Smooth muscle cell (in vitro differentiated cells): Measurements from ENCODE around the gene NR1H2. TPM values are rescaled to one million over a fixed set of nuclear protein-coding genes. Genes with fewer than 3 reads are reported as not detected.

ENCODE experiments used
- DNase-seq: peaks from one replicate; lab custom pipeline; 2025; ENCODE audit not compliant: unreplicated experiment; lab: John Stamatoyannopoulos, UW
- H2AFZ ChIP-seq: fragments of 200-600 bp; sonication (generic); 2 replicates; pipeline ENCODE4 v1.6.0; 2016; ENCODE audit warnings: antibody characterized with exemption, low read depth, mild to moderate bottlenecking
- H3F3A ChIP-seq: fragments of 200-600 bp; sonication (generic); 2 replicates; pipeline ENCODE4 v1.6.0; 2017; ENCODE audit warnings: antibody characterized with exemption, low read depth
- H3K27ac ChIP-seq: fragments of 200-600 bp; sonication (generic); 2 replicates; pipeline ENCODE4 v1.5.1; 2016; ENCODE audit warnings: low read depth, mild to moderate bottlenecking
- H3K27me3 ChIP-seq: fragments of 200-600 bp; sonication (generic); 2 replicates; pipeline ENCODE4 v1.6.1; 2016; ENCODE audit warnings: low read depth, mild to moderate bottlenecking
- H3K36me3 ChIP-seq: fragments of 200-600 bp; sonication (generic); 2 replicates; pipeline ENCODE4 v1.5.1; 2016; ENCODE audit warnings: low read depth
- H3K4me1 ChIP-seq: fragments of 200-600 bp; sonication (generic); 2 replicates; pipeline ENCODE4 v1.5.1; 2016; ENCODE audit warnings: low read depth
- H3K4me2 ChIP-seq: fragments of 200-600 bp; sonication (generic); 2 replicates; pipeline ENCODE4 v1.6.0; 2016; ENCODE audit warnings: mild to moderate bottlenecking
- H3K4me3 ChIP-seq: fragments of 200-600 bp; sonication (generic); 2 replicates; pipeline ENCODE4 v1.5.1; 2016; ENCODE audit warnings: mild to moderate bottlenecking
- H3K79me2 ChIP-seq: fragments of 200-600 bp; sonication (generic); 2 replicates; pipeline ENCODE4 v1.6.0; 2016; ENCODE audit warnings: low read depth, mild to moderate bottlenecking
- H3K9ac ChIP-seq: fragments of 200-600 bp; sonication (generic); 2 replicates; pipeline ENCODE4 v1.6.0; 2016; ENCODE audit warnings: low read depth
- H3K9me3 ChIP-seq: fragments of 200-600 bp; sonication (generic); replicated peaks from 2 replicates; pipeline ENCODE4 v1.5.1; 2016; ENCODE audit warnings: low read depth
- H4K20me1 ChIP-seq: fragments of 200-600 bp; sonication (generic); 2 replicates; pipeline ENCODE4 v1.6.0; 2016; ENCODE audit warnings: low read depth
- WGBS: methylation state at CpG from one replicate; pipeline ENCODE4 v1.1.7; 2016; ENCODE audit warnings: low lambda C conversion rate; 5-methylcytosine and 5-hydroxymethylcytosine counted together
- polyA plus RNA-seq: library from polyadenylated mRNA; unstranded; fragments of >200 nt; fragmentation: Nextera tagmentation; extraction: Ambion mirVana; gene quantifications from 2 replicates; pipeline ENCODE4 v1.2.1, GENCODE V29; 2016
- total RNA-seq: library from RNA; depleted of rRNA; stranded (reverse); fragments of >200 nt; gene quantifications from 2 replicates; pipeline ENCODE4 v1.2.3, GENCODE V29; 2014
- TF ChIP-seq, protein P1 (sequence below): fragments of 200-600 bp; sonication (generic); IDR thresholded peaks from 2 replicates; pipeline ENCODE4 v1.5.1; 2017; ENCODE audit warnings: borderline replicate concordance, mild to moderate bottlenecking, antibody characterized with exemption; ENCODE audit not compliant: insufficient read depth, poor library complexity, severe bottlenecking

The NR1H2 gene
- total and polyA plus RNA-seq, 2 experiments from 2014 or later, result 39.5 to 69.7 TPM

DNA sequence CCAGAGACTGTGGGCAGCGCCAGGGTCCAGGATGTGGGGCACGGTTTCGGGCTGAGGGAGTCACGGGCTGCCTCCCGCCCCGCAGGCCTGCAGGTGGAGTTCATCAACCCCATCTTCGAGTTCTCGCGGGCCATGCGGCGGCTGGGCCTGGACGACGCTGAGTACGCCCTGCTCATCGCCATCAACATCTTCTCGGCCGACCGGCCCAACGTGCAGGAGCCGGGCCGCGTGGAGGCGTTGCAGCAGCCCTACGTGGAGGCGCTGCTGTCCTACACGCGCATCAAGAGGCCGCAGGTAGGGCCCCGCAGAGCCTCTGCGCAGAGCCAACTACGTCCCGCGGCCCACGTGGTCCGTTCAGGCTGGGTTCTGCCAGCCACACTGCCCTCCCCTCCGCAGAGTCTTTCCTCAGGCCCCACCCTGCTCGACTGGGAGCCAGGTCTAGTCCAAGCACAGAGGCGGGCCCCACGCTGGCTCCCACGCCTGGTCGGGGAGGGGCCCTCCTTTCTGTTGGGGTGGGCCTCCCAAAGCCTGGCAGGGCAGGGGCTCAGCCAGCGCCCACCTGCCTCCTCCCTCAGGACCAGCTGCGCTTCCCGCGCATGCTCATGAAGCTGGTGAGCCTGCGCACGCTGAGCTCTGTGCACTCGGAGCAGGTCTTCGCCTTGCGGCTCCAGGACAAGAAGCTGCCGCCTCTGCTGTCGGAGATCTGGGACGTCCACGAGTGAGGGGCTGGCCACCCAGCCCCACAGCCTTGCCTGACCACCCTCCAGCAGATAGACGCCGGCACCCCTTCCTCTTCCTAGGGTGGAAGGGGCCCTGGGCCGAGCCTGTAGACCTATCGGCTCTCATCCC lies 5.8 kb downstream of the NR1H2 start:
- no peak for DNase-seq
- Histone ChIP-seq H3K4me3 (no peak overlapping the region), H3K4me2 (no peak overlapping the region), H4K20me1 (peaks cover 11% of the 10 kb centered on the region), H3K27me3 (no peaks in the 10 kb centered on the region), H3K9me3 (no peaks in the 10 kb centered on the region), H3K4me1 (no peaks in the 10 kb centered on the region), H3K79me2 (peaks cover 14% of the 10 kb centered on the region), H3K27ac (no peak overlapping the region), H3K36me3 (no peaks in the 10 kb centered on the region), H2AFZ (no peak overlapping the region), H3F3A (peaks cover 5% of the 10 kb centered on the region), H3K9ac (no peak overlapping the region)
- 98% methylated on average over 56 of the region's 58 CpGs for WGBS
- TF ChIP-seq, protein P1, sequence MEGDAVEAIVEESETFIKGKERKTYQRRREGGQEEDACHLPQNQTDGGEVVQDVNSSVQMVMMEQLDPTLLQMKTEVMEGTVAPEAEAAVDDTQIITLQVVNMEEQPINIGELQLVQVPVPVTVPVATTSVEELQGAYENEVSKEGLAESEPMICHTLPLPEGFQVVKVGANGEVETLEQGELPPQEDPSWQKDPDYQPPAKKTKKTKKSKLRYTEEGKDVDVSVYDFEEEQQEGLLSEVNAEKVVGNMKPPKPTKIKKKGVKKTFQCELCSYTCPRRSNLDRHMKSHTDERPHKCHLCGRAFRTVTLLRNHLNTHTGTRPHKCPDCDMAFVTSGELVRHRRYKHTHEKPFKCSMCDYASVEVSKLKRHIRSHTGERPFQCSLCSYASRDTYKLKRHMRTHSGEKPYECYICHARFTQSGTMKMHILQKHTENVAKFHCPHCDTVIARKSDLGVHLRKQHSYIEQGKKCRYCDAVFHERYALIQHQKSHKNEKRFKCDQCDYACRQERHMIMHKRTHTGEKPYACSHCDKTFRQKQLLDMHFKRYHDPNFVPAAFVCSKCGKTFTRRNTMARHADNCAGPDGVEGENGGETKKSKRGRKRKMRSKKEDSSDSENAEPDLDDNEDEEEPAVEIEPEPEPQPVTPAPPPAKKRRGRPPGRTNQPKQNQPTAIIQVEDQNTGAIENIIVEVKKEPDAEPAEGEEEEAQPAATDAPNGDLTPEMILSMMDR, result no peak

DNA sequence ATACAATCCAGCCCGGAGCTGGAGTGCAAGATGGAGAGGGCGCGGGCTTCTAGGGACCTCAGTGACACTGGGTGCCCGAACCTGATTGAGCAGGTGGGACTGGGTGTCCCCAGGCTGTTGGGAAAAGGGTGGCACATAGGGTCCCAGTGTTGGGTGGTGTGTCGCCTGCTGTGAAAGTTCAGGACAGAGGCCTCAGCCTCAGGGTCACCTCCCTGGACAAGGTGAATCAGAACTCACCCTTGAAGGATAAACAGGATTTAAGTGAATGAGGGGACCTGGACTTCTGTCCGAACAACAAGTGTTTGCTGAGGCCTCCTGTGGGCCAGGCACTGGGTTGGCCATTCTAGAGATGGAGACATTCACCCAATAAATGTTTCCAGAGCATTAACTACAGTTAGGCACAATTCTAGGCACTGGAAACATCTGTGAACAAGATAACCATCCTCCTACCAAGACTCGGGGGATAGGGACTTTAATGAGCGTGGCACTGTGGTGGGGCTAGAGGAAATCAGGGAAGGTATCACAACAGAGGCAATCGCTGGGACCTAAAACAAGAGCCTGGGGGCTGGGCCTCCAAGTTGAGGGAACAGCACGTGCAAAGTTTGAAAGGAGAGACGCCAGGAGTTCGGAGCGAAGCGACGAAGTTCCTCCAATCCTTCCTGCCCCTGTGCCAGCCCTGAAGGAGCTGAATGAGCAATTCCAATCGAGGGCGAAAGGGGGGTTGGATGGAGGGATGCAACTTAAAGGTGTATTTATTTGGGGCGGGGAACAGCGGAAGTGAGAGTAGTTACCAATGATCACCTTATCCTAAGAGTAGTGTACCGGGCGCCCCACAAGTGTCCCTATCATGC lies 7.0 kb downstream of the NR1H2 start:
- Histone ChIP-seq H3K4me2 (peak overlapping the region; percentile 95), H3K27me3 (no peaks in the 10 kb centered on the region), H3K27ac (peak overlapping the region; percentile 29), H3K4me1 (no peaks in the 10 kb centered on the region), H3F3A (peaks cover 5% of the 10 kb centered on the region), H2AFZ (no peak overlapping the region), H3K9ac (peak overlapping the region; percentile 8), H3K9me3 (no peaks in the 10 kb centered on the region), H3K79me2 (peaks cover 14% of the 10 kb centered on the region), H4K20me1 (peaks cover under 1% of the 10 kb centered on the region), H3K36me3 (no peaks in the 10 kb centered on the region), H3K4me3 (peak overlapping the region; percentile 76)
- TF ChIP-seq, protein P1, result no peak
- DNase-seq, result no peak
- 55% methylated on average over 21 of the region's 21 CpGs for WGBS

DNA sequence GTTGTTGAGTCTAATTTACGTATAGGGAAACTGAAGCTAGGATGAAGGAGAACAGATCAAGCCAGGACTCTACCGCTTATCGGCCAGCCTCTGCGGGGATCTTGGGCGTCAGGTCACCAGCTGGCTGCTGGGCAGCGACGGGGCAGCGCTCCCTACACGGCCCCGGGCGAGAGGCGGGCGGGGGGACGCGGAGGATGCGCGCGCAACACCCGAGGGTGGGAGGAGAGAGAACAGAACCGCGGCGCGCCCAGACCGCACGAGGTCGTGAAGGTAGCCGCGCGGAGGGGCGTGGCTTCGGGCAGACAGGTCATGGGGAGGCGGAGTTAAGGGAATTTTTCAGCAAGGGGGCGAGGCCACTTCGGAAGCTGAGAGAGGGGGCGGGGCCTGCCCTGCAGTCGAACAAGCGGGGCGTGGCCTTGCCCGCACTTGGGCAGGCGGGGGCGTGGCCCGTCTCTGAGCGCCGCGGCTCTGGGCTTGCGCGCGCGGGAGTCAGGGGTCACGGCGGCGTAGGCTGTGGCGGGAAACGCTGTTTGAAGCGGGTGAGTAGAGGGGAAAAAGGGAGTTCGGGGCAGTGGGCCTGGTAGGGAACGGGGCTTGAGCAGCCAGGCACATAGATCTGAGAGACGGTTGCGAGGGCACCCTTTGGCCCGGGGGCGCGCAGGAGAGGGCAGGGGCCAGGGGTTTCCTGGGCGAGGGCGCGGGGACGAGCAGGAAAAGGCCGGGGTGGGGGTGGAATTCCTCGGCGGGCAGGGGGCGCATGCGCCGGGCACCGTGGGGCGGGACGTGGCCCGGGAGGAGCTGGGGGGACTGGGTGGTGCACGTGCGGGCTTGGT lies 7.8 kb downstream of the NR1H2 start, which contains the start of gene POLD1:
POLD1 (plus strand) TSS at position 496 of the 833 bp plus-strand sequence. CDS start 14,505 bp downstream, outside the sequence.
- no peaks in the 10 kb centered on the region for H3K4me1 ChIP-seq
- peaks cover 5% of the 10 kb centered on the region for H3F3A ChIP-seq
- no peaks in the 10 kb centered on the region for H3K9me3 ChIP-seq
- no peaks in the 10 kb centered on the region for H3K27me3 ChIP-seq
- H2AFZ ChIP-seq, result no peak within 1 kb of the TSS
- peak within 1 kb of the TSS; percentile 73 for H3K9ac ChIP-seq
- no peaks in the 10 kb centered on the region for H3K36me3 ChIP-seq
- peak; percentile 94 for DNase-seq
- peak within 1 kb of the TSS; percentile 76 for H3K4me3 ChIP-seq
- WGBS, result under 1% methylated on average over 64 of the region's 78 CpGs
- H3K4me2 ChIP-seq, result peak within 1 kb of the TSS; percentile 95
- no peaks in the 10 kb centered on the region for H4K20me1 ChIP-seq
- peaks cover 21% of the 10 kb centered on the region for H3K79me2 ChIP-seq
- TF ChIP-seq, protein P1, result no peak
- H3K27ac ChIP-seq, result peak within 1 kb of the TSS; percentile 71
